HepG2 (cell line): Measurements from ENCODE around the gene PPP1R3F. TPM values are rescaled to one million over a fixed set of nuclear protein-coding genes. Genes with fewer than 3 reads are reported as not detected.

Experiments
- ATAD3A ChIP-seq: sonication (generic); formaldehyde crosslinking; IDR thresholded peaks from 2 replicates; pipeline ENCODE4 v1.4.0; 2020; ENCODE audit warnings: missing genetic modification reagents
- CCDC6 ChIP-seq: sonication (generic); formaldehyde crosslinking; IDR thresholded peaks from 2 replicates; pipeline ENCODE4 v1.8.1; 2022; ENCODE audit warnings: mild to moderate bottlenecking, missing genetic modification reagents, moderate library complexity
- ESRRA ChIP-seq: sonication (generic); formaldehyde crosslinking; IDR thresholded peaks from 2 replicates; pipeline ENCODE4 v1.5.1; 2020; ENCODE audit warnings: mild to moderate bottlenecking, low read depth, missing genetic modification reagents
- GPN1 ChIP-seq: sonication (generic); formaldehyde crosslinking; IDR thresholded peaks from 2 replicates; pipeline ENCODE4 v1.5.1; 2020; ENCODE audit warnings: missing genetic modification reagents, borderline replicate concordance
- HOXA9 ChIP-seq: sonication (generic); formaldehyde crosslinking; IDR thresholded peaks from 2 replicates; pipeline ENCODE4 v1.8.1; 2022; ENCODE audit warnings: missing genetic modification reagents, mild to moderate bottlenecking, moderate library complexity, borderline replicate concordance
- HOXD1 ChIP-seq: sonication (generic); formaldehyde crosslinking; IDR thresholded peaks from 2 replicates; pipeline ENCODE4 v1.5.0; 2020; ENCODE audit warnings: missing genetic modification reagents
- KDM5A ChIP-seq: fragments of 200-600 bp; sonication (generic); IDR thresholded peaks from 2 replicates; pipeline ENCODE4 v1.7.0; 2018; ENCODE audit warnings: antibody characterized with exemption, mild to moderate bottlenecking, low read length, borderline replicate concordance
- KLF9 ChIP-seq: IDR thresholded peaks from 2 replicates; pipeline ENCODE4 v1.6.1; 2016; ENCODE audit warnings: low read depth
- MYC ChIP-seq: sonication (generic); formaldehyde crosslinking; IDR thresholded peaks from 2 replicates; pipeline ENCODE4 v1.9.0; 2021; ENCODE audit warnings: missing genetic modification reagents, borderline replicate concordance
- NCOA2 ChIP-seq: sonication (generic); formaldehyde crosslinking; IDR thresholded peaks from 2 replicates; pipeline ENCODE4 v1.8.0; 2022; ENCODE audit warnings: inconsistent platforms
- RARA ChIP-seq: IDR thresholded peaks from 2 replicates; pipeline ENCODE4 v1.6.1; 2016; ENCODE audit warnings: missing genetic modification reagents, missing compliant biosample characterization
- SAP130 ChIP-seq: IDR thresholded peaks from 2 replicates; pipeline ENCODE4 v1.6.1; 2016; ENCODE audit warnings: low read depth
- ZBTB8A ChIP-seq: sonication (generic); formaldehyde crosslinking; IDR thresholded peaks from 2 replicates; pipeline ENCODE4 v1.4.0; 2020; ENCODE audit warnings: mild to moderate bottlenecking, low read depth, missing genetic modification reagents, borderline replicate concordance
- ZNF20 ChIP-seq: sonication (generic); formaldehyde crosslinking; IDR thresholded peaks from 2 replicates; pipeline ENCODE4 v1.4.0; 2020; ENCODE audit warnings: mild to moderate bottlenecking, moderate library complexity, missing genetic modification reagents
- ZNF598 ChIP-seq: sonication (generic); formaldehyde crosslinking; IDR thresholded peaks from 2 replicates; pipeline ENCODE4 v1.5.1; 2020; ENCODE audit warnings: mild to moderate bottlenecking, missing genetic modification reagents, borderline replicate concordance
- ZNF788 ChIP-seq: sonication (generic); formaldehyde crosslinking; IDR thresholded peaks from 2 replicates; pipeline ENCODE4 v1.5.0; 2020; ENCODE audit warnings: mild to moderate bottlenecking, missing genetic modification reagents, borderline replicate concordance
- polyA plus RNA-seq, 8 experiments: library from polyadenylated mRNA; depleted of rRNA in 3 of 8; stranded (reverse) in 7 of 8; unstranded in 1 of 8; fragments of >200 nt; fragmentation: Illumina TruSeq in 4 of 8; extraction: Trizol in 4 of 8; gene quantifications; 2 replicates each; pipeline versions ENCODE4 v1.2.1 to v1.2.3, GENCODE V29; 2011 to 2016; ENCODE audit warnings: low read depth in 4 of 8, missing spikeins in 1 of 8, mixed read lengths in 1 of 8; ENCODE audit not compliant: insufficient read depth in 1 of 8
- total RNA-seq, 5 experiments: library from RNA; depleted of rRNA; stranded (reverse); fragments of >200 nt; fragmentation: Illumina TruSeq; extraction: Trizol; gene quantifications; 2 replicates each; pipeline ENCODE4 v1.2.3, GENCODE V29; 2016; ENCODE audit warnings: low read depth in 1 of 5
- TF ChIP-seq, protein P1 (sequence below): sonication (generic); formaldehyde crosslinking; IDR thresholded peaks from 2 replicates; pipeline ENCODE4 v1.4.0; 2020; ENCODE audit warnings: missing genetic modification reagents
- TF ChIP-seq, protein P2 (sequence below): sonication (generic); formaldehyde crosslinking; IDR thresholded peaks from 2 replicates; pipeline ENCODE4 v1.4.0; 2020; ENCODE audit warnings: low read depth, mild to moderate bottlenecking, missing genetic modification reagents
- TF ChIP-seq, protein P3 (sequence below): sonication (generic); formaldehyde crosslinking; IDR thresholded peaks from 2 replicates; pipeline ENCODE4 v1.4.0; 2020; ENCODE audit warnings: mild to moderate bottlenecking, missing genetic modification reagents
- TF ChIP-seq, protein P4 (sequence below): sonication (generic); formaldehyde crosslinking; IDR thresholded peaks from 2 replicates; pipeline ENCODE4 v1.4.0; 2020; ENCODE audit warnings: low read depth, missing genetic modification reagents
- TF ChIP-seq, protein P5 (sequence below): sonication (generic); formaldehyde crosslinking; IDR thresholded peaks from 2 replicates; pipeline ENCODE4 v1.5.0; 2020; ENCODE audit warnings: mild to moderate bottlenecking, missing genetic modification reagents

Gene PPP1R3F
- total and polyA plus RNA-seq, 2 of the 13 experiments (the other 11 are each of a cell fraction or from before 2014, with no cell fraction given), result 0.82 to 0.84 TPM

DNA sequence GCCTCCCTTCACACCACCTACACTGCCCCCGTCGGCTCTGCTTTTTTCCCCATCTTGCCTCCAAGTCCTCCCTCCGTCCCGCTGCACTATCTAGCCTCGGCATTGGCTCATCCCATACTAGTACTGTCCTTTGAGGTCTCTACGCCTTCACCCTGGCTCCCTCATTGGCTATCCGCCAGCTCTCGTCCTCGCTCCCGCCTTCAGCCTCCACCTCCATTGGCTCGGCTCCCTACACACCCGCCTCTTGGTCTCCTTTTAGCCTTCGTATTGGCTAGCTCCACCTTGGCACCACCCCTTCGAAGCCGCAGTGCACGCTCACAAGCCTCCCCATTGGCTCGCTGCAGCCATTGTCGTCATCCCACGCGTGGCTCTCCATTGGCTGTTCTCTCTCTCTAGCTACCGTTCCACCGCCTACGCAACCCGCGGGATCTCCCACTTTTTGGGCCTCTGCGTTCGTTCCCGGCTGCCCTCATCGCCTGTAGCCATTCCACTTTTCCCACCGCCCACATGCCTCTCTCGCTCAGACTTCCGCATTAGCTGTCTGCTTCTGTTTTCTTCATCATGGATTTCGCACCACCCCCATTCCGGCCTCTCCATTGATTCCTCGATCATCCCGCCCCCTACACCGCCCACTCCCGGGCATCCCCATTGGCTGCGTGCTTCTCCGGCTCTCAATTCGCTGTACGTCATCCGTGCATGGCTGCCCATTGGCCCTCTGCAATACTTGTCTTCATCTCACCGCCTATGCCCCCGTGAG lies 405 bp upstream of the PPP1R3F start (continued):
- TF ChIP-seq, protein P1, sequence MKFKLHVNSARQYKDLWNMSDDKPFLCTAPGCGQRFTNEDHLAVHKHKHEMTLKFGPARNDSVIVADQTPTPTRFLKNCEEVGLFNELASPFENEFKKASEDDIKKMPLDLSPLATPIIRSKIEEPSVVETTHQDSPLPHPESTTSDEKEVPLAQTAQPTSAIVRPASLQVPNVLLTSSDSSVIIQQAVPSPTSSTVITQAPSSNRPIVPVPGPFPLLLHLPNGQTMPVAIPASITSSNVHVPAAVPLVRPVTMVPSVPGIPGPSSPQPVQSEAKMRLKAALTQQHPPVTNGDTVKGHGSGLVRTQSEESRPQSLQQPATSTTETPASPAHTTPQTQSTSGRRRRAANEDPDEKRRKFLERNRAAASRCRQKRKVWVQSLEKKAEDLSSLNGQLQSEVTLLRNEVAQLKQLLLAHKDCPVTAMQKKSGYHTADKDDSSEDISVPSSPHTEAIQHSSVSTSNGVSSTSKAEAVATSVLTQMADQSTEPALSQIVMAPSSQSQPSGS (CRISPR knock-in tag), result no peak
- TF ChIP-seq, protein P2, sequence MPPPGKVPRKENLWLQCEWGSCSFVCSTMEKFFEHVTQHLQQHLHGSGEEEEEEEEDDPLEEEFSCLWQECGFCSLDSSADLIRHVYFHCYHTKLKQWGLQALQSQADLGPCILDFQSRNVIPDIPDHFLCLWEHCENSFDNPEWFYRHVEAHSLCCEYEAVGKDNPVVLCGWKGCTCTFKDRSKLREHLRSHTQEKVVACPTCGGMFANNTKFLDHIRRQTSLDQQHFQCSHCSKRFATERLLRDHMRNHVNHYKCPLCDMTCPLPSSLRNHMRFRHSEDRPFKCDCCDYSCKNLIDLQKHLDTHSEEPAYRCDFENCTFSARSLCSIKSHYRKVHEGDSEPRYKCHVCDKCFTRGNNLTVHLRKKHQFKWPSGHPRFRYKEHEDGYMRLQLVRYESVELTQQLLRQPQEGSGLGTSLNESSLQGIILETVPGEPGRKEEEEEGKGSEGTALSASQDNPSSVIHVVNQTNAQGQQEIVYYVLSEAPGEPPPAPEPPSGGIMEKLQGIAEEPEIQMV (CRISPR knock-in tag), result no peak
- TF ChIP-seq ESRRA (no peak), RARA (CRISPR knock-in tag) (0 out of 2 replicates have a peak, but pooled peaks have one; percentile 3), ATAD3A (no peak), GPN1 (CRISPR knock-in tag) (no peak), ZNF20 (CRISPR knock-in tag) (no peak), NCOA2 (0 out of 2 replicates have a peak, but pooled peaks have one; percentile 2), HOXA9 (CRISPR knock-in tag) (no peak), KDM5A (no peak; the same call in 1 of the 2 replicates), ZBTB8A (CRISPR knock-in tag) (no peak), KLF9 (CRISPR knock-in tag) (no peak), ZNF598 (CRISPR knock-in tag) (no peak), CCDC6 (CRISPR knock-in tag) (no peak), SAP130 (peak; percentile 11; the same call in 1 of the 2 replicates), HOXD1 (no peak), ZNF788 (no peak), MYC (CRISPR knock-in tag) (0 out of 2 replicates have a peak, but pooled peaks have one; percentile 5)
- TF ChIP-seq, protein P3, sequence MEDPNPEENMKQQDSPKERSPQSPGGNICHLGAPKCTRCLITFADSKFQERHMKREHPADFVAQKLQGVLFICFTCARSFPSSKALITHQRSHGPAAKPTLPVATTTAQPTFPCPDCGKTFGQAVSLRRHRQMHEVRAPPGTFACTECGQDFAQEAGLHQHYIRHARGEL (CRISPR knock-in tag), result no peak
- TF ChIP-seq, protein P4, sequence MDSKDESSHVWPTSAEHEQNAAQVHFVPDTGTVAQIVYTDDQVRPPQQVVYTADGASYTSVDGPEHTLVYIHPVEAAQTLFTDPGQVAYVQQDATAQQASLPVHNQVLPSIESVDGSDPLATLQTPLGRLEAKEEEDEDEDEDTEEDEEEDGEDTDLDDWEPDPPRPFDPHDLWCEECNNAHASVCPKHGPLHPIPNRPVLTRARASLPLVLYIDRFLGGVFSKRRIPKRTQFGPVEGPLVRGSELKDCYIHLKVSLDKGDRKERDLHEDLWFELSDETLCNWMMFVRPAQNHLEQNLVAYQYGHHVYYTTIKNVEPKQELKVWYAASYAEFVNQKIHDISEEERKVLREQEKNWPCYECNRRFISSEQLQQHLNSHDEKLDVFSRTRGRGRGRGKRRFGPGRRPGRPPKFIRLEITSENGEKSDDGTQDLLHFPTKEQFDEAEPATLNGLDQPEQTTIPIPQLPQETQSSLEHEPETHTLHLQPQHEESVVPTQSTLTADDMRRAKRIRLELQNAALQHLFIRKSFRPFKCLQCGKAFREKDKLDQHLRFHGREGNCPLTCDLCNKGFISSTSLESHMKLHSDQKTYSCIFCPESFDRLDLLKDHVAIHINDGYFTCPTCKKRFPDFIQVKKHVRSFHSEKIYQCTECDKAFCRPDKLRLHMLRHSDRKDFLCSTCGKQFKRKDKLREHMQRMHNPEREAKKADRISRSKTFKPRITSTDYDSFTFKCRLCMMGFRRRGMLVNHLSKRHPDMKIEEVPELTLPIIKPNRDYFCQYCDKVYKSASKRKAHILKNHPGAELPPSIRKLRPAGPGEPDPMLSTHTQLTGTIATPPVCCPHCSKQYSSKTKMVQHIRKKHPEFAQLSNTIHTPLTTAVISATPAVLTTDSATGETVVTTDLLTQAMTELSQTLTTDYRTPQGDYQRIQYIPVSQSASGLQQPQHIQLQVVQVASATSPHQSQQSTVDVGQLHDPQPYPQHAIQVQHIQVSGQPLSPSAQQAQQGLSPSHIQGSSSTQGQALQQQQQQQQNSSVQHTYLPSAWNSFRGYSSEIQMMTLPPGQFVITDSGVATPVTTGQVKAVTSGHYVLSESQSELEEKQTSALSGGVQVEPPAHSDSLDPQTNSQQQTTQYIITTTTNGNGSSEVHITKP (CRISPR knock-in tag), result 0 out of 2 replicates have a peak, but pooled peaks have one; percentile 51
- TF ChIP-seq, protein P5, sequence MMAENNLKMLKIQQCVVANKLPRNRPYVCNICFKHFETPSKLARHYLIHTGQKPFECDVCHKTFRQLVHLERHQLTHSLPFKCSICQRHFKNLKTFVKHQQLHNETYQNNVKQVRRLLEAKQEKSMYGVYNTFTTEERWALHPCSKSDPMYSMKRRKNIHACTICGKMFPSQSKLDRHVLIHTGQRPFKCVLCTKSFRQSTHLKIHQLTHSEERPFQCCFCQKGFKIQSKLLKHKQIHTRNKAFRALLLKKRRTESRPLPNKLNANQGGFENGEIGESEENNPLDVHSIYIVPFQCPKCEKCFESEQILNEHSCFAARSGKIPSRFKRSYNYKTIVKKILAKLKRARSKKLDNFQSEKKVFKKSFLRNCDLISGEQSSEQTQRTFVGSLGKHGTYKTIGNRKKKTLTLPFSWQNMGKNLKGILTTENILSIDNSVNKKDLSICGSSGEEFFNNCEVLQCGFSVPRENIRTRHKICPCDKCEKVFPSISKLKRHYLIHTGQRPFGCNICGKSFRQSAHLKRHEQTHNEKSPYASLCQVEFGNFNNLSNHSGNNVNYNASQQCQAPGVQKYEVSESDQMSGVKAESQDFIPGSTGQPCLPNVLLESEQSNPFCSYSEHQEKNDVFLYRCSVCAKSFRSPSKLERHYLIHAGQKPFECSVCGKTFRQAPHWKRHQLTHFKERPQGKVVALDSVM (CRISPR knock-in tag), result no peak
